GM19025 (cell line): ENCODE results near the gene ARFGAP1.

Experiments used
- ATAC-seq: cut with Tn5 transposase; IDR thresholded peaks from one replicate; pipeline ENCODE4 v1.9.1; 2021; ENCODE audit warnings: mild to moderate bottlenecking, low read depth, moderate library complexity; ENCODE audit not compliant: unreplicated experiment

Gene ARFGAP1

GRCh38 chr20:63276956-63277355, 4.3 kb downstream of the ARFGAP1 start:
- no peak for ATAC-seq

GRCh38 chr20:63277466-63278272, 5.1 kb downstream of the ARFGAP1 start:
- no peak for ATAC-seq

- no peak for ATAC-seq
These were observed 6.0 kb downstream of the ARFGAP1 start for GRCh38 chr20:63278661-63279060.

- no peak for ATAC-seq
These were observed 7.3 kb downstream of the ARFGAP1 start for GRCh38 chr20:63279931-63280330.

GRCh38 chr20:63280371-63280770, 7.8 kb downstream of the ARFGAP1 start:
- ATAC-seq: no peak

GRCh38 chr20:63280929-63281545, 8.4 kb downstream of the ARFGAP1 start:
- ATAC-seq: no peak

- ATAC-seq: no peak
These were observed 9.4 kb downstream of the ARFGAP1 start for GRCh38 chr20:63281742-63282665.

- ATAC-seq: no peak
These were observed 10.3 kb downstream of the ARFGAP1 start for GRCh38 chr20:63282946-63283345.

- ATAC-seq: no peak
These were observed 10.9 kb downstream of the ARFGAP1 start for GRCh38 chr20:63283397-63284082.

GRCh38 chr20:63284083-63284440, 11.4 kb downstream of the ARFGAP1 start:
- no peak for ATAC-seq

- ATAC-seq: no peak
These were observed 11.9 kb downstream of the ARFGAP1 start for GRCh38 chr20:63284544-63284949.

- no peak for ATAC-seq
These were observed 12.4 kb downstream of the ARFGAP1 start for GRCh38 chr20:63284981-63285524.

GRCh38 chr20:63285636-63286615, 13.3 kb downstream of the ARFGAP1 start:
- no peak for ATAC-seq

- ATAC-seq: no peak
These were observed 14.4 kb downstream of the ARFGAP1 start for GRCh38 chr20:63286781-63287696.

GRCh38 chr20:63287697-63288580, 15.3 kb downstream of the ARFGAP1 start:
- ATAC-seq: no peak

GRCh38 chr20:63288581-63289251, 16.1 kb downstream of the ARFGAP1 start:
- ATAC-seq: no peak
